H9 (cell line): Measurements from ENCODE around the gene ARID2. TPM values are rescaled to one million over a fixed set of nuclear protein-coding genes. Genes with fewer than 3 reads are reported as not detected.

Source experiments
- DNase-seq: peaks from one replicate; pipeline ENCODE4 v3.0.0-alpha.2; 2017
- H2AFZ ChIP-seq: one replicate; pipeline ENCODE4 v1.6.1; 2013; ENCODE audit warnings: mild to moderate bottlenecking, low read length, control low read depth, moderate library complexity
- H2AK5ac ChIP-seq: 2 replicates; pipeline ENCODE4 v1.6.1; 2013; ENCODE audit warnings: low read length, control low read depth, mixed read lengths; ENCODE audit not compliant: insufficient read length
- H2BK120ac ChIP-seq: one replicate; pipeline ENCODE4 v1.6.1; 2013; ENCODE audit warnings: low read depth, mild to moderate bottlenecking, low read length, control low read depth, inconsistent platforms; ENCODE audit not compliant: poor library complexity, severe bottlenecking
- H2BK12ac ChIP-seq: 2 replicates; pipeline ENCODE4 v1.6.1; 2013; ENCODE audit warnings: low read length, control low read depth, mixed read lengths, low read depth; ENCODE audit not compliant: insufficient read length
- H2BK15ac ChIP-seq: 2 replicates; pipeline ENCODE4 v1.6.1; 2013; ENCODE audit warnings: low read depth, low read length, control low read depth
- H2BK20ac ChIP-seq: one replicate; pipeline ENCODE4 v1.6.1; 2013; ENCODE audit warnings: low read depth, mild to moderate bottlenecking, low read length, control low read depth, inconsistent platforms; ENCODE audit not compliant: poor library complexity, severe bottlenecking
- H2BK5ac ChIP-seq: 2 replicates; pipeline ENCODE4 v1.6.1; 2013; ENCODE audit warnings: low read length, control low read depth, mixed read lengths; ENCODE audit not compliant: insufficient read length
- H3K14ac ChIP-seq: 2 replicates; pipeline ENCODE4 v1.6.1; 2013; ENCODE audit warnings: low read length, control low read depth; ENCODE audit not compliant: insufficient read depth
- H3K18ac ChIP-seq: 2 replicates; pipeline ENCODE4 v1.6.1; 2013; ENCODE audit warnings: low read depth, mild to moderate bottlenecking, mixed read lengths, low read length, control low read depth; ENCODE audit not compliant: insufficient read length
- H3K23ac ChIP-seq: 2 replicates; pipeline ENCODE4 v1.6.1; 2013; ENCODE audit warnings: low read length, control low read depth, mixed read lengths, low read depth; ENCODE audit not compliant: insufficient read length
- H3K23me2 ChIP-seq: 2 replicates; pipeline ENCODE4 v1.6.1; 2013; ENCODE audit warnings: low read depth, mild to moderate bottlenecking, mixed read lengths, low read length, control low read depth; ENCODE audit not compliant: insufficient read length, poor library complexity, severe bottlenecking
- H3K27ac ChIP-seq: 2 replicates; pipeline ENCODE4 v1.5.1; 2013; ENCODE audit warnings: low read length, control low read depth, mixed read lengths, low read depth; ENCODE audit not compliant: insufficient read length
- H3K27me3 ChIP-seq: 2 replicates; pipeline ENCODE4 v1.6.1; 2013; ENCODE audit warnings: low read length, control low read depth, inconsistent platforms; ENCODE audit not compliant: insufficient read depth
- H3K4ac ChIP-seq: 2 replicates; pipeline ENCODE4 v1.6.1; 2013; ENCODE audit warnings: low read depth, mild to moderate bottlenecking, control low read depth, inconsistent platforms, low read length, moderate library complexity
- H3K4me1 ChIP-seq: 2 replicates; pipeline ENCODE4 v1.6.1; 2013; ENCODE audit warnings: low read length, control low read depth, inconsistent platforms; ENCODE audit not compliant: insufficient read depth
- H3K4me2 ChIP-seq: 2 replicates; pipeline ENCODE4 v1.6.1; 2013; ENCODE audit warnings: low read length, control low read depth, mixed read lengths; ENCODE audit not compliant: insufficient read length, insufficient read depth
- H3K56ac ChIP-seq: 2 replicates; pipeline ENCODE4 v1.6.1; 2013; ENCODE audit warnings: low read depth, mild to moderate bottlenecking, mixed read lengths, low read length, control low read depth; ENCODE audit not compliant: insufficient read length
- H3K79me1 ChIP-seq: 2 replicates; pipeline ENCODE4 v1.6.1; 2013; ENCODE audit warnings: low read depth, mild to moderate bottlenecking, moderate library complexity, low read length, control low read depth, inconsistent platforms; ENCODE audit not compliant: insufficient read depth, poor library complexity, severe bottlenecking
- H3K79me2 ChIP-seq: 2 replicates; pipeline ENCODE4 v1.6.1; 2013; ENCODE audit warnings: low read length, control low read depth, inconsistent platforms; ENCODE audit not compliant: insufficient read depth
- H3K9ac ChIP-seq: 2 replicates; pipeline ENCODE4 v1.6.1; 2013; ENCODE audit warnings: low read length, control low read depth, mixed read lengths; ENCODE audit not compliant: insufficient read length; ENCODE audit errors: extremely low read depth
- H3K9me3 ChIP-seq: one replicate; pipeline ENCODE4 v1.6.1; 2013; ENCODE audit warnings: low read depth, low read length, inconsistent platforms; ENCODE audit not compliant: control insufficient read depth
- H3T11ph ChIP-seq: one replicate; pipeline ENCODE4 v1.6.1; 2013; ENCODE audit warnings: mild to moderate bottlenecking, low read length, control low read depth, inconsistent platforms
- H4K20me1 ChIP-seq: one replicate; pipeline ENCODE4 v1.6.1; 2013; ENCODE audit not compliant: control insufficient read depth, insufficient read length, insufficient read depth
- H4K5ac ChIP-seq: 2 replicates; pipeline ENCODE4 v1.6.1; 2013; ENCODE audit warnings: low read depth, mild to moderate bottlenecking, mixed read lengths, low read length, control low read depth; ENCODE audit not compliant: insufficient read length
- H4K8ac ChIP-seq: replicated peaks from 2 replicates; pipeline ENCODE4 v1.6.1; 2013; ENCODE audit warnings: low read length, control low read depth, mixed read lengths, low read depth; ENCODE audit not compliant: insufficient read length
- H4K91ac ChIP-seq: 2 replicates; pipeline ENCODE4 v1.6.1; 2013; ENCODE audit warnings: low read depth, mild to moderate bottlenecking, moderate library complexity, mixed read lengths, low read length, control low read depth; ENCODE audit not compliant: insufficient read length
- H3K27ac Mint-ChIP-seq, 3 experiments: 2 replicates in 2 of 3; 3 replicates in 1 of 3; pipeline ENCODE4 v1.8.0; 2020 to 2021; ENCODE audit warnings: mixed read lengths in 3 of 3, mild to moderate bottlenecking in 1 of 3, moderate library complexity in 1 of 3
- H3K27me3 Mint-ChIP-seq: 2 replicates; pipeline ENCODE4 v1.8.0; 2021; ENCODE audit warnings: low read depth, mild to moderate bottlenecking, moderate library complexity, mixed read lengths
- H3K36me3 Mint-ChIP-seq, 3 experiments: 2 replicates in 2 of 3; 3 replicates in 1 of 3; pipeline ENCODE4 v1.8.0; 2020 to 2021; ENCODE audit warnings: low read depth in 3 of 3, mixed read lengths in 3 of 3; ENCODE audit not compliant: insufficient read depth in 1 of 3
- H3K4me1 Mint-ChIP-seq, 2 experiments: 2 replicates each; pipeline ENCODE4 v1.8.0; 2020; ENCODE audit warnings: mixed read lengths in 2 of 2
- H3K4me3 Mint-ChIP-seq, 2 experiments: 2 replicates in 1 of 2; 3 replicates in 1 of 2; pipeline ENCODE4 v1.8.0; 2020 to 2021; ENCODE audit warnings: mild to moderate bottlenecking in 2 of 2, mixed read lengths in 2 of 2, moderate library complexity in 1 of 2
- H3K9me3 Mint-ChIP-seq, 2 experiments: 2 replicates in 1 of 2; 3 replicates in 1 of 2; pipeline ENCODE4 v1.8.0; 2020; ENCODE audit warnings: mild to moderate bottlenecking in 2 of 2, mixed read lengths in 2 of 2, moderate library complexity in 1 of 2
- total RNA-seq: library from RNA; stranded (reverse); gene quantifications from 2 replicates; pipeline ENCODE4 v1.2.1, GENCODE V29; 2021
- TF ChIP-seq, protein P1 (sequence below): fragments of 200-600 bp; sonication (generic); conservative IDR thresholded peaks from 3 replicates; pipeline ENCODE4 v1.8.0; 2021; ENCODE audit warnings: antibody characterized with exemption, mild to moderate bottlenecking

ARID2 gene
- total RNA-seq, 1 experiment from 2014 or later = 63.8 TPM

DNA sequence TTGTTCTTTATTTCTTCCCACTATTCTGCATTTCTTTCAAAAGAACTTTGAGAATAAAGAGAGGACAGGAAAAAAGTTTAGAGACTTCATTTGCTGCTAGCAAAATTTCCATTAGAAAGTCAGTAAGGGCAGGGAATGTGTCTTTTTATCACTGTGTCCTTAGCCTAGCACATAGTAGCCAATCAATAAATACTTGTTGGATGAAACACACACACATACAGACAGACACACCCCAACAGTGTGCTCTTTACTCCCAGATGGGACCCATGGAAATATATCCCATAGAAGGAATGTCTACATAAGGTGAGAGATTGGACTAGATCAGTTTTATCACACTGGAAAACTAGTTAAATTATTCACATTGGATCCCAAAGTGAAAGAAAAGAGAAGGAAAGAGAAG lies 21.1 kb upstream of the ARID2 start:
- Histone ChIP-seq H3K27ac (no peak overlapping the region), H3K9ac (no peak overlapping the region), H4K5ac (no peak overlapping the region), H2BK12ac (no peak overlapping the region), H2BK20ac (no peak overlapping the region), H2BK5ac (no peak overlapping the region), H3T11ph (no peak overlapping the region), H4K91ac (no peak overlapping the region), H3K27me3 (no peaks in the 10 kb centered on the region), H2BK120ac (no peak overlapping the region), H3K56ac (no peak overlapping the region), H3K79me1 (no peaks in the 10 kb centered on the region), H3K23ac (no peak overlapping the region), H4K20me1 (no peaks in the 10 kb centered on the region), H2BK15ac (no peak overlapping the region), H3K79me2 (no peaks in the 10 kb centered on the region), H4K8ac (no peak overlapping the region), H3K9me3 (no peaks in the 10 kb centered on the region), H3K23me2 (no peaks in the 10 kb centered on the region), H3K4me2 (no peak overlapping the region), H3K14ac (no peak overlapping the region), H2AFZ (no peak overlapping the region), H3K18ac (no peak overlapping the region), H3K4ac (no peak overlapping the region), H3K4me1 (no peaks in the 10 kb centered on the region), H2AK5ac (no peak overlapping the region)
- TF ChIP-seq, protein P1, sequence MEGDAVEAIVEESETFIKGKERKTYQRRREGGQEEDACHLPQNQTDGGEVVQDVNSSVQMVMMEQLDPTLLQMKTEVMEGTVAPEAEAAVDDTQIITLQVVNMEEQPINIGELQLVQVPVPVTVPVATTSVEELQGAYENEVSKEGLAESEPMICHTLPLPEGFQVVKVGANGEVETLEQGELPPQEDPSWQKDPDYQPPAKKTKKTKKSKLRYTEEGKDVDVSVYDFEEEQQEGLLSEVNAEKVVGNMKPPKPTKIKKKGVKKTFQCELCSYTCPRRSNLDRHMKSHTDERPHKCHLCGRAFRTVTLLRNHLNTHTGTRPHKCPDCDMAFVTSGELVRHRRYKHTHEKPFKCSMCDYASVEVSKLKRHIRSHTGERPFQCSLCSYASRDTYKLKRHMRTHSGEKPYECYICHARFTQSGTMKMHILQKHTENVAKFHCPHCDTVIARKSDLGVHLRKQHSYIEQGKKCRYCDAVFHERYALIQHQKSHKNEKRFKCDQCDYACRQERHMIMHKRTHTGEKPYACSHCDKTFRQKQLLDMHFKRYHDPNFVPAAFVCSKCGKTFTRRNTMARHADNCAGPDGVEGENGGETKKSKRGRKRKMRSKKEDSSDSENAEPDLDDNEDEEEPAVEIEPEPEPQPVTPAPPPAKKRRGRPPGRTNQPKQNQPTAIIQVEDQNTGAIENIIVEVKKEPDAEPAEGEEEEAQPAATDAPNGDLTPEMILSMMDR = no peak
- Mint-ChIP-seq H3K4me1 (peaks cover 14 to 21% of the 10 kb centered on the region in 2 experiments), H3K27me3 (no peaks in the 10 kb centered on the region), H3K9me3 (no peaks in the 10 kb centered on the region), H3K4me3 (no peak overlapping the region), H3K36me3 (no peaks in the 10 kb centered on the region), H3K27ac (no peak overlapping the region)
- no peak for DNase-seq
